Activated CD4-positive, alpha-beta T cell treated with anti-CD3 and anti-CD28 coated beads for 4 hours (primary cell): ENCODE measurements around the gene DEGS2.

Source experiments
- DNase-seq, 2 donors: peaks; one replicate each; pipeline ENCODE4 v3.0.0-alpha.2; 2020

Gene DEGS2

DNA sequence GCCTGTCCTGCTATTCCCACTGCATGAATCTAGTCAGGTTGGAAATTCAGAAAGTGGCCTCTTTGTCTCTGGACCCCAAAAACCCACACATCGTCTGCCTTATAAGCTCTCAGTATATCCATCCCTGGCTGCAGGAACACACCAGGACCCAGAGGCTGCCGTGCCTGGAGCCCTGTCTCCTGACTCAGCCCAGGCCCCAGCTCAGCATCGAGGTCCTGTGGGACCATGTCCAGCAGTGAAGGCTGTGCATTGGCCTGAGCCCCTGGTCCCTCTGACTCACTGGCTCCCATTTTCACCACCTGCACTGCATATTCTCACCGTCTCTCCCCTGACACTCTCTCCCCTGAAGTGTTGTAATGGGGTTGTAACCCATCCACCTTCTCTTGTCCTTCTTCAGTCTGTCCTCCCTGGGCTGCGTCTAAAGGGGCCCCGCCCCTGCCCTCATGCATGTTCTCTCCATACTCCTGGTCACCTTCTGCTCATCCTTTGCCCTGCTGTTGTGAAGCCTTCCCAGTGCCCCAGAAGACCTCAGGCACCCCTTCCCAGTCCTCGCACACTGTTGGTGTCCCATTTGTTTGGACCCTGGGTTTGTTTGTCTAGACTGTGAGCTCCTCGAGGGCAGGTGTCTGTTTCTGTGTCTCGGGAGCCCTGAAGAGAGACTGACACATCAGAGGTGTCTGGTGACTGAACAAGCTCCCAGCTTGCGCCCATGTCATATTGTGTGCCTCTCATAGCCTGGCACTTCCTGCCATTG is 50.4 kb downstream of the DEGS2 start:
- DNase-seq: no peak

DNA sequence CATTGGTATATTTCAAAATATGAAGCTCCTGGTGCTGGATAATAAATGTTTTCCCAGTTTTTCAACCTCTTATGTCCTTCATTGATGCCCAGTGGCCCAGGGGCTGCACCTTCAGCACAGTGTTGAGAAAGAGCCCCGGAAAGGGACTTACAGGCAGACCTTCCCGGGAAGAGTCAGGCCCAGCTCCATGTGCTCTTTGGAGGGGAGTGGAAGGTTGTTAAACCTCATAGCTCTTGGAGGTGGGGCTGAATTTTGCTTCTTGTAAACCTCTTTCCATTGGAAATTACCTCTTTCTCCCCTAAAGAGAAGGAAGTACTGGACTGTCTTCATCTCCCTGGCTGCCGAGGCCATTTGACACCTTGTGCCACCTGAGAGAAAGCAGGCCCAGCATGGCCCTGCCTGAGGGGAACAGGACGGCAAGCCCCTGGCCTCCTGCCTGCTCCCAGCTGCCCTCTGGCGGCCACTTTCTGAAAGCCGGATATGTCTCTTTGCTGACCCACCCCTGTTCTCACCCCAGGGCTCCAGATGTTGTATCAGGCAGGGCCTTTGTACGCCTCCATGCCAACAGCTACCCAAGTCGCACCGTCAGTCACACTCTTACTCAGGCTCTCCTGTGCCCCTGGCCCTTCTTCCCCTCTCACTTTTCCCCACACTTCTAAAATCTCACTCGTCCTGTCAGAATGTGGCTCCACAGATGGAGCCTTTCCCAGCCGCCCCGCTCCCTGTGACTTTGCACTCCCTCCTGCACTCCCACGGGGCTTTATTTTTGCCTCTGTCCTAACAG is 51.2 kb downstream of the DEGS2 start:
- peak; percentile 84 to 93 for DNase-seq

DNA sequence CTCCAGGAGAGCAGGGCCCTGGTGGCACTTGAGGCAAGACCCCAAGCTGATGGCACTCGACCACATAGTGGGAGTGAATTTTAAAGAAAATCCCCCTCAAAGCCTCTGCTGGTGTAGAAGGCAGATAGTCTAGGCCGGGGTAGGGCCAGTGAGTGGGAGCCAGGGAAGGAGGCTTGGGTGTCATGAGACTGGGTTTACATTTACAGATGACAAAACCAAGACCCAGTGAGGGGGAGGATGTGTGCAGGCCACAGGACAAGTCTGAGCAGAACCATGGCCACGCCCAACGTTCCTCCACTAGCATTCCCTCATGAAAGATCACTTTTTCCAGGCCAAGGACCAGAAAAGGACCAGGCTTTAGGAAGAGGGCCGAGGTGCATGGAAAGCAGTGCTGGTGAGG is 52.2 kb downstream of the DEGS2 start:
- no peak for DNase-seq

DNA sequence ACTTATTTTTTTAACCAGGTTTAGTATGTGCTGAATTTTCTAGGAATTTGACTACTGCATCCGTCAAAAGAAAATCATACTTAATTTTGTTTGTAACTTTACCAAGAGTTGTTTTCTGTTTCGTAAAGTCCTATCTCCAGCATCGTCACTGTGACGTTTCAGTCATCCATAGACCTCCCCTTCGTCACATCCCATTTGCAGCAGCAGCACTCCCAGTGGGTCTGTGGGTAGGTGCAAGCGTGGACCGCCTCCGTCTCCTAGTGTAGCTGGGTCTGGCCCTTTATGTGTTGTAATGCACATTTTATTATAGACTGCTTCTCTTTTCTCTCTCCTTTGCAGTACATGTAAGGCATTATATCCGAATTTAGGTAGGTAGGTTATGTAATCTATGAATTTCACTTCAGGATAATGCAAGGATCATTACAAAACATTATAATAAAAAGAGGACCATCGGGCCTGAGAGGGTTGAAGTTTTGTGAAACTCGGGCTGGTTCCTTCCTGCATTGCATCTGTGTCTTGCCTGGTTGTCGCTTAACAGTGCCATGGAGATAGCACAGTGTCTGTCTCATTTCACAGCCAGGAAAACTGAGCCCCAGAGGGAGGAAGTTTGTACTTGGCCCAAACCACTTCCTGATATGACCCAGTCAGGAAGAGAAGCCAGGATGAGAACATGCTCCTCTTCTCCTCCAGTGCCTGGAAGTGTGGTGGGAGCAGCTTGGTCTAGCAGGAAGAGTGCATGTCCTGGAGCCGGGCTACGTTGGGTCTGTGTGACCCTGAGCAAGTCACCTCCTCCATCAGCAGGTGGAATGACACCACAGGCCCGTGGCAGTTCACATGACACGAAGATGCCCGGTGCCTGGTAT is 53.0 kb downstream of the DEGS2 start:
- DNase-seq: peak; percentile 39 to 51

DNA sequence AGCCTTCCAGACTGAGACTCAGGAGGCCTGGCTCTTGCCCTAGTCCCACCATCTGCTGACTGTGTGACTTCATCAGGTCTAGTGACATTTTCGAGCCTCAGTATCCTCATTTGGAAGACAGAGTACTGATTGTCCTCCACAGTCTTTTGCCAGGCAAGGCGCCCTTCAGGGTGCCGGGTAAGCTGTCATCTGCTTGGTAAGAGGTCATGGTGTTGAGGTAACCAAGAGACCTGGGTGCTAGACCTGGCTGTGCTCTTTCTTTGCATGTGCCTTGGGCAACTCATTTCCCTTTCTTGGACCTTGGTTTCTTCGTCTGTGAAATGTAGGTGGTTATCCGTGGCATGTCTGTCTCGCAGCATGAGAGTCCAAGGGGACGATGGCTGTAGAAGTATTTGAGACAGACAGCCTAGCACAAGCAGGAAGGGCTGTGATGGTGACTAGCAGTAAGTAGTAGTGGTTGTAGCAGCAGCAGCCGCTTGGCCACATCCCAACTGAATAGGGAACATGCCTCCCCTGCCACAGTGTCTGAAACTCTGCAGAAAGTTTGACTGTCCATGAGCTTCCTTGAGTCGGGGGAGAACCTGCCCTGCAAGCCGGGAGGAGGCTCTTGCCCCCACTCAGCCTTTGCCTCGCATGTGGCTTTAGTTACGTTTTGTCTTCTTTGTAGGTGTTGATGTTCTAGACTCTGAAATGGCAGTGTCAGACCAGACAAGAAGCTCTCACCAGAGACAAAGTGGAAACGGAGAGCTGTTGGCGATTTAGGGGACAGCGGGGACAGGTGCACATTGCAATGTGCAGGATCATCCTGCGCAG is 53.9 kb downstream of the DEGS2 start:
- DNase-seq: no peak

DNA sequence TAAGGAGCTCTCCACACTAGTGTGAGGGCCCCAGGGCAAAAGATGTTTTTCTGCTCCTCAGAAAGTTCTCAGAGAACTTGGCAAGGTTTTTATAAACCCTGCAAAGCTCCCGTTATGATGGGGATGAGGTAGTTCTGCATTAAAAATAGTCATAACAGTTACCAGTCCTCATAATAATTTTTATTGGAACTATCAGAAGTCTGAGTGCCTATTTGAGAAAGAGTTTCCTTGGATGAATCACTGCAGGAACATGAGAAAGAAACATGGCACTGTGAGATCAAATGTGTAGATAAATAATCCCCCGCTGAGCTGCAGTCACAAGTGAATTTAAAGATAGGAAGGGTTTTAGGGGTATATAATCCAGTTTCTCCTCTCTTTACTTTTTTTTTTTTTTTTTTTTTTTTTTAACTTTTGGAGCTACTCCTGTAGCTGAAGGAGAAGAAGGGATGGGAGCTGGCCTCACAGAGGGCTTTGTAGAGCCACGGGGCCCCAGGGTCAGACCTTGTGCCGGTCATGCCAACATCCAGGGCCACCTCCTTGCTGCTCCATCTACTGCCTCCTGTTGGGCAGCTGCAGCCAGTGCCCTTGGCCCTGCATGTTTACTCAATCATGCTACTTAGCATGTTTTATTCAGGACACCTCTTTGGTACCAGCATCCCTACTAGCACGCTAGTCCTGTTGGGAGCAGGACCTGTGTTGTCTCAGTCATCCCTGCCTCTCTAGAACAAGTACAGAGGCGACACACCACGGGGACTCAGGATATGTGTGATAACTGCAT is 54.7 kb downstream of the DEGS2 start:
- no peak for DNase-seq

DNA sequence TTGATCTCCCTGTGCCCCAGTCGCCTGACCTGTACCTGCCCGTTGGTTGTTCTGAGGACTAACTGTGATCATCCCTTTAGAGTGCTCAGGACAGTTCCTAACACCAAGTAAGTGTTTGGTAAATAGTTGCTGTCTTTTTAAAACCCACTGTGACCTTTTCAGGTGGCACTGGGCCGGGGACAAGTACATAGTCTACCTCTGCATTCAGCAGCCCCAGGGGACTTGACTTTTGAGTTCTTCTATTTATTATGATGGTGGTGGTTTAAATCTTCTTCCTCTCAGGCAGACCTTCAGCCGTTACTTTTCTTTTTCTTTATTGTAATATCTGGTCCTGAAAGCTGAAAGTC is 55.5 kb downstream of the DEGS2 start:
- DNase-seq: no peak

DNA sequence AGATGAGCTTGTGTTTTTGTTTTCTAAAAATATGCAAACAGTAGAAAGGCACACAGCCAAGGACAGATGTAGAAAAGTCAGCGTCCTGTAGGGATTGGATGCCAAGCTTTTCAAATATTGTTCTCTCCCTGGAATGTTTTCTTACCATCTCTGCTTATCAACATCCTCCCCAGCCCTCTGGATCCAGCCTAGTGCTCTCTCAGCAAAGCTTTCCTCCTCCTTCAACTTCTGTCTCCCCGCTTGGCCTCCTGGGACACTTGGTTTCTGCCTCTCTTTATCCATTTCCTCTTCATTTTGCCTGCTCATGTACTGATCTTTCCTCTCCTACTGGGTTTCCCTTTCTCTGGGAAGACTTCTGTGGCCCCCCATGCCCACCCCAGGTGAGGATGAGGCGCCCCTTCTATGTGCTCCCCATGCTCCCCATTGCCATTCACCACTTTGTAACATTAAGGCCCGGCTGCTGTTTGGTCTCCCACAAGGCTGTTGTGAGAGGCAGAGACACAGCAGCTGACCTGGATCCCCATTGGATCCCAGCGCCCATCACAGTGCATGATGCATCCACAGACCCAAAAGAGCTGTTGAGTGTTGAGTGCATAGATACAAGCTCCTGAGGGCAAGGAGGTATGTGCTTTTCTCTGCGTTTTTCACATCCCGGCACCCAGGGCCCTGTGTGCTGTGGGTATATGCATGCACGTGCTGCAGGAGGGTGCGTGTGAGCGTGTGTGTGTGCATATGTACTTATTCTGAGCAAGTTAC is 56.0 kb downstream of the DEGS2 start:
- no peak for DNase-seq

DNA sequence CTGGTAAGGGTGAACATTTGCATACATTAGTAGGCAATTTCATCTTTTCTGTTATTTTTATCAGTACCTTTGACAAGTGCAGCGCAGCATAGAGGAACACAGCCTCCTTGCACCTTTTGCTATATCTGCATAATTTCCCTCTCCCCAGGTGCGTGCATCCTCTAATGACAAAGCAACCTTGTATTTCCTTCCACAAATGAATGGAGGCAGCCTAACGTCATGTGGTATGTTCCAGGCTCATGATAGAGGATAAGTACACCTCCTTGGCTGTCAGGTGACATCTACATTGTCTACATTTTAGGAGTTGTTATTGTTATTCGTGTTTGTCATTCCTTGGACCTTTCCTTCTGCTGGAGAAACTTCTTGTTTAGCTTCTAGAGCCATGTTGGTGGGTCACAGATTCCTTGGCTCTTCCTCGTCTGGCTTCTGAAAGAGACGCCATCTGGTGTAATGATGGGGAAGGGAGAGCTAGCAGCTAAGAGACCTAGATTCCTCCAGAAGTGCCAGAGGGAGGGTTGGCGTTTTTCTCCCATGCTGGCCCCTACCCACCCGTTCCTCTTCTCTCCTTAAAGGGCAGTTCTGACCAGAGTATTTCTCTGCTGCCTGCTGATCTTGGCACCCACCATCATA is 57.2 kb downstream of the DEGS2 start:
- no peak for DNase-seq

DNA sequence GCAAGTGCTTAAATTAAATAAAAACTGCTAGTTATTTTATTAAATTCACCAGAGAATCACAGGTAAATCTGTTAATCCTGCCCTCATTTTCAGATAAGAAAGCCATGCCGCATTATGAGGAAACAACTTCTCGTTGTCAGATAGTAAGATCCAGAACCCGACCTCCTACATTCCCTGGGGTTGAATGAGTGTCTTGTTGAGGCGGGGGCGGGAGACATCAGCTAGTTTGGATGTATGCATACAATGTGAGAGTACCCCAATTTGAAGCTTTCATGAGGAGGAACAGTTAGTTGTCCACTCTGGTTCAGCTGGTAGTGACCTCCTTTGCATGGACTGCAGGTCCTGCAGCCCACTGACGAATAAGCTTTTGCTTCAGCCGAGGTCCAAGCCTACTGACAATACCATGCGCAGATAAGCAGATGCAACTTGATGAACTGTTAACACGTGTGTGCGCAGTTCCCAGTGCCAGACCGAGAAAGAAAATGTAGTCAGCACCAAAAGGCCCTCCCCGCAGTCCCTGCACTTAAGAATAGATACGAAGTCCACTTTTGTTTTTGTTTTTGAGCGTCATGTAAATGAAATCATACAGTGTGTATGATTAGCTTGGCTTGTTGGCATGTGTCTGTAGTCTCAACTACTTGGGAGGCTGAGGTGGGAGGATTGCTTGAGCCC is 59.3 kb downstream of the DEGS2 start:
- no peak for DNase-seq

DNA sequence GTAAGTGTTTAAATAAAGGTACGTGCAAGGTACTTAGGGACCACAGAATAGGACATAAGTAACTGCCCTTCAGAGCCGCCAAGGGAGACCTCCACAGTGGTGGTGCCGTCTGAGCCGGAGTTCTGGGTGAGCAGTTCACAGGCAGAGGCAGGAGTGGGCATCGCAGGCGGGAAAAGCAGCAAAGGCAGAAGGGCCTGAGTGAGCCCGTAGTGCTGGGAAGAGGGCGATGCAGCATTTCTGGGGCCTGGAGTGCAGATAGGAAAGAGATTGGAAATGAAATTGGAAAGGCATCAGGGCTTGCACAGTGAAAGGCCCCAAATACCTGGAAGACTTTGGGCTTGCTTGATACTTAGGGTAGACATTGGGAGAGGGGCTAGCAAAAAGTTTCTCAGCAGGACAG is 61.3 kb downstream of the DEGS2 start:
- no peak for DNase-seq

DNA sequence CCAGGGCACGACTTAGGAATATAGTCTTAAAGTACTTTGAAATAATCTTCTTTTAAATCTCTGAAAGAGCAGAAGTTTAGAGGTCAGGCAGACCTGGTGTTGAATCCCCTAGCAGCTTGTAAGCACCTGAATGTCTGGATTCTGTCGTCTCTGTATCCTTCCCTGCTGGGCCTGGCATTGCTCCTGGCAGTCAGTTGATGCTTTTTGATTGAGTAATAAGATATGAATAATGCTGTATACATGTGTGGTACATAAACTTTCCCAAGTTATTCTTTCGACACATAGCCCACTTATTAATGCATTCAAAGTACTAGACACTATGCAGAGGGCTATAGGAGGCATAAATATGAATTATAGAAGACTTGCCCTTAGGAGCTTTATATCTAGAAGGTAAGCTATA is 62.8 kb downstream of the DEGS2 start:
- DNase-seq: no peak
